ENCODE data around the gene BMP2. TPM values are rescaled to one million over a fixed set of nuclear protein-coding genes. Genes with fewer than 3 reads are reported as not detected.

Gene BMP2
- total RNA-seq, result 7.6 and 8.8 TPM in 2 replicates

DNA sequence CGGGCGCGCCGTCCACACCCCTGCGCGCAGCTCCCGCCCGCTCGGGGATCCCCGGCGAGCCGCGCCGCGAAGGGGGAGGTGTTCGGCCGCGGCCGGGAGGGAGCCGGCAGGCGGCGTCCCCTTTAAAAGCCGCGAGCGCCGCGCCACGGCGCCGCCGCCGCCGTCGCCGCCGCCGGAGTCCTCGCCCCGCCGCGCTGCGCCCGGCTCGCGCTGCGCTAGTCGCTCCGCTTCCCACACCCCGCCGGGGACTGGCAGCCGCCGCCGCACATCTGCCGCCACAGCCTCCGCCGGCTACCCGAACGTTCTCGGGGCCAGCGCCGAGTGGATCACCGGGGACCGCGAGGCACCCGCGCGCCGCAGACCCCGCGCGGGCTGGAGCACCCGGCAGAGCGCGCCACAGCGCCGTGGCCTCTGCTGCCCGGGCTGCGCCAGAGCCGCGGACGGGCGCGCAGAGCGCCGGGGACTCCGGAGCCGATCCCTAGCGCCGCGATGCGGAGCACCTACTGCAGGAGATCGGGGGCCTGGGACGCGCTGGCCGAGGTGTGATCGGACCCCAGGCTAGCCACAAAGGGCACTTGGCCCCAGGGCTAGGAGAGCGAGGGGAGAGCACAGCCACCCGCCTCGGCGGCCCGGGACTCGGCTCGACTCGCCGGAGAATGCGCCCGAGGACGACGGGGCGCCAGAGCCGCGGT is at the start of gene BMP2:
Gene BMP2 (plus strand): TSS at position 151 of the 692 bp plus-strand sequence. CDS start 2,441 bp downstream, outside the sequence.

Measured in smooth muscle cell of bladder (primary cell).